ENCODE measurements around the gene COL18A1.

DNA sequence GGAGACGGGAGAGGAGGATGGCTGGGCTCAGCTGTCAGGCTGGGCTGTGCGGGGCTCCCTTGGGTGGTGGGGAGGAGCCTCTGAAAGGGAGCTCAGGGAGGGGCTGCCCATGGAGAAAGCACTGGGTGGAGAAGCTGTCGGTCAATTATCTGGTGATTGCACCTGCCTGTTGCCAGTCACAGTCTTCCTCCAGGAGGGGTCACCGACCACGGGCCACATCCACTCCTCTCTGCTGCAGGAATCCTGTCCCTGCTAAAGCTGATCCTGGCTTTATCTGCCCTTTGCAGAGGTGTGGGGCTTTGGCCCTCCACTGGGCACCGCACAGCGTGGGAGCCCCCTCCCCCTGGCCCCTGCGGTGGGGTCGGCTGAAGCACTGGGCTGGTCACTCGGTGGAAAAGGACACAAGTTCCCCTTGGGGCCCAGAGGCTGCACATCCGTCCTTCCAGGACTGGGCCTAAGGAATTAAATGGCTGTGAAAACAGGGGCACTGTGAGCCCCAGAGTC is 21.8 kb upstream of the COL18A1 start:
- TF ChIP-seq, protein P1, sequence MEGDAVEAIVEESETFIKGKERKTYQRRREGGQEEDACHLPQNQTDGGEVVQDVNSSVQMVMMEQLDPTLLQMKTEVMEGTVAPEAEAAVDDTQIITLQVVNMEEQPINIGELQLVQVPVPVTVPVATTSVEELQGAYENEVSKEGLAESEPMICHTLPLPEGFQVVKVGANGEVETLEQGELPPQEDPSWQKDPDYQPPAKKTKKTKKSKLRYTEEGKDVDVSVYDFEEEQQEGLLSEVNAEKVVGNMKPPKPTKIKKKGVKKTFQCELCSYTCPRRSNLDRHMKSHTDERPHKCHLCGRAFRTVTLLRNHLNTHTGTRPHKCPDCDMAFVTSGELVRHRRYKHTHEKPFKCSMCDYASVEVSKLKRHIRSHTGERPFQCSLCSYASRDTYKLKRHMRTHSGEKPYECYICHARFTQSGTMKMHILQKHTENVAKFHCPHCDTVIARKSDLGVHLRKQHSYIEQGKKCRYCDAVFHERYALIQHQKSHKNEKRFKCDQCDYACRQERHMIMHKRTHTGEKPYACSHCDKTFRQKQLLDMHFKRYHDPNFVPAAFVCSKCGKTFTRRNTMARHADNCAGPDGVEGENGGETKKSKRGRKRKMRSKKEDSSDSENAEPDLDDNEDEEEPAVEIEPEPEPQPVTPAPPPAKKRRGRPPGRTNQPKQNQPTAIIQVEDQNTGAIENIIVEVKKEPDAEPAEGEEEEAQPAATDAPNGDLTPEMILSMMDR (IDR thresholded peaks at IDR 0.05; ENCODE audit: poor library complexity): no peak
- no peak for TF ChIP-seq EZH2 (IDR thresholded peaks at IDR 0.05; ENCODE audit: borderline replicate concordance)

All from hepatocyte (in vitro differentiated cells).